ENCODE results near the gene LRP2. TPM values are rescaled to one million over a fixed set of nuclear protein-coding genes. Genes with fewer than 3 reads are reported as not detected.

The LRP2 gene
- total and polyA plus RNA-seq, 2 experiments from 2014 or later = 8.1 to 38.3 TPM

DNA sequence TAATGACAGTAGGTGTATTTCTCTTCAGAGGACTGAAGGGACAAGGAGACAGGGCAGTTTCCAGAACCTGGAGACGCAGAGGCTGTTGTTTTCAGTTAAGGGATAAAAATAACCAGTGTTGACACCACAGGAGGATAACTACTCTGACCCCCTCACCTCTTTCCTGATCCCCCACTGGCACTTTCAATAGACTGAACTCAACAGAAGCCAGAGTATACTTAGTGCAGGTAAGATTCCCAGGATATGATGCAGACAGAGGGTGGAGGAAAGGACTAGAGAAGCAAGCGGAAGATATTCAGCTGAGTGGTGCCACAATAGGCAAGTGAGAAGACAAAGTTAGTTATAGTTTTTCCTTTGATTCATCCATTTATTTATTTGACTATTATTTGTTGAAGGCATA lies 273.2 kb downstream of the LRP2 start:
- no peak for TF ChIP-seq EZH2 (IDR thresholded peaks at IDR 0.05; ENCODE audit: borderline replicate concordance)
- TF ChIP-seq, protein P1, sequence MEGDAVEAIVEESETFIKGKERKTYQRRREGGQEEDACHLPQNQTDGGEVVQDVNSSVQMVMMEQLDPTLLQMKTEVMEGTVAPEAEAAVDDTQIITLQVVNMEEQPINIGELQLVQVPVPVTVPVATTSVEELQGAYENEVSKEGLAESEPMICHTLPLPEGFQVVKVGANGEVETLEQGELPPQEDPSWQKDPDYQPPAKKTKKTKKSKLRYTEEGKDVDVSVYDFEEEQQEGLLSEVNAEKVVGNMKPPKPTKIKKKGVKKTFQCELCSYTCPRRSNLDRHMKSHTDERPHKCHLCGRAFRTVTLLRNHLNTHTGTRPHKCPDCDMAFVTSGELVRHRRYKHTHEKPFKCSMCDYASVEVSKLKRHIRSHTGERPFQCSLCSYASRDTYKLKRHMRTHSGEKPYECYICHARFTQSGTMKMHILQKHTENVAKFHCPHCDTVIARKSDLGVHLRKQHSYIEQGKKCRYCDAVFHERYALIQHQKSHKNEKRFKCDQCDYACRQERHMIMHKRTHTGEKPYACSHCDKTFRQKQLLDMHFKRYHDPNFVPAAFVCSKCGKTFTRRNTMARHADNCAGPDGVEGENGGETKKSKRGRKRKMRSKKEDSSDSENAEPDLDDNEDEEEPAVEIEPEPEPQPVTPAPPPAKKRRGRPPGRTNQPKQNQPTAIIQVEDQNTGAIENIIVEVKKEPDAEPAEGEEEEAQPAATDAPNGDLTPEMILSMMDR (IDR thresholded peaks at IDR 0.05; ENCODE audit: poor library complexity) = no peak
- no peak for TF ChIP-seq EZH2phosphoT487 (IDR thresholded peaks at IDR 0.05; ENCODE audit: low read depth, severe bottlenecking, unreplicated experiment)
- Histone ChIP-seq H3K9me2 (replicated peaks; ENCODE audit: insufficient read depth) (no peaks in the 10 kb centered on the region), H3K79me2 (no peaks in the 10 kb centered on the region), H3K27me3 (no peaks in the 10 kb centered on the region), H3K4me1 (ENCODE audit: insufficient read depth) (no peaks in the 10 kb centered on the region), H3K4me3 (no peak overlapping the region), H3K27ac (no peak overlapping the region), H3K9me3 (ENCODE audit: low read depth) (no peaks in the 10 kb centered on the region), H2AFZ (no peak overlapping the region), H3K36me3 (replicated peaks; ENCODE audit: insufficient read depth, low read depth) (no peaks in the 10 kb centered on the region), H4K20me1 (ENCODE audit: insufficient read depth, poor library complexity, severe bottlenecking) (no peaks in the 10 kb centered on the region), H3K4me2 (no peak overlapping the region)
- DNase-seq (ENCODE audit: low spot score) = no peak
- WGBS (ENCODE audit: low lambda C conversion rate, missing lambda C conversion rate) = 79% methylated on average over 2 of the region's 2 CpGs

GRCh38 chr2:169087757-169088379 lies 274.5 kb downstream of the LRP2 start:
- Histone ChIP-seq H3K36me3 (replicated peaks; ENCODE audit: insufficient read depth, low read depth) (no peaks in the 10 kb centered on the region), H4K20me1 (ENCODE audit: insufficient read depth, poor library complexity, severe bottlenecking) (no peaks in the 10 kb centered on the region), H3K4me2 (no peak overlapping the region), H3K27me3 (no peaks in the 10 kb centered on the region), H3K4me1 (ENCODE audit: insufficient read depth) (no peaks in the 10 kb centered on the region), H3K79me2 (no peaks in the 10 kb centered on the region), H3K4me3 (no peak overlapping the region), H3K9me3 (ENCODE audit: low read depth) (no peaks in the 10 kb centered on the region), H2AFZ (no peak overlapping the region), H3K9me2 (replicated peaks; ENCODE audit: insufficient read depth) (no peaks in the 10 kb centered on the region), H3K27ac (no peak overlapping the region)
- TF ChIP-seq EZH2 (IDR thresholded peaks at IDR 0.05; ENCODE audit: borderline replicate concordance) (no peak), EZH2phosphoT487 (IDR thresholded peaks at IDR 0.05; ENCODE audit: low read depth, severe bottlenecking, unreplicated experiment) (no peak)
- TF ChIP-seq, protein P1 (IDR thresholded peaks at IDR 0.05; ENCODE audit: poor library complexity) = no peak
- 85% methylated on average over 6 of the region's 6 CpGs for WGBS (ENCODE audit: low lambda C conversion rate, missing lambda C conversion rate)
- DNase-seq (ENCODE audit: low spot score) = no peak

GRCh38 chr2:169086893-169087467 lies 275.4 kb downstream of the LRP2 start:
- no peak overlapping the region for H3K27ac ChIP-seq
- H4K20me1 ChIP-seq (ENCODE audit: insufficient read depth, poor library complexity, severe bottlenecking) = no peaks in the 10 kb centered on the region
- H3K36me3 ChIP-seq (replicated peaks; ENCODE audit: insufficient read depth, low read depth) = no peaks in the 10 kb centered on the region
- H3K4me3 ChIP-seq = no peak overlapping the region
- no peaks in the 10 kb centered on the region for H3K4me1 ChIP-seq (ENCODE audit: insufficient read depth)
- no peaks in the 10 kb centered on the region for H3K9me3 ChIP-seq (ENCODE audit: low read depth)
- TF ChIP-seq, protein P1 (IDR thresholded peaks at IDR 0.05; ENCODE audit: poor library complexity) = no peak
- TF ChIP-seq EZH2 (IDR thresholded peaks at IDR 0.05; ENCODE audit: borderline replicate concordance) (no peak), EZH2phosphoT487 (IDR thresholded peaks at IDR 0.05; ENCODE audit: low read depth, severe bottlenecking, unreplicated experiment) (no peak)
- no peaks in the 10 kb centered on the region for H3K27me3 ChIP-seq
- WGBS (ENCODE audit: low lambda C conversion rate, missing lambda C conversion rate) = 94% methylated on average over 3 of the region's 3 CpGs
- no peak overlapping the region for H2AFZ ChIP-seq
- no peak overlapping the region for H3K4me2 ChIP-seq
- no peak for DNase-seq (ENCODE audit: low spot score)
- no peaks in the 10 kb centered on the region for H3K79me2 ChIP-seq
- H3K9me2 ChIP-seq (replicated peaks; ENCODE audit: insufficient read depth) = no peaks in the 10 kb centered on the region

All from hepatocyte (in vitro differentiated cells).